Activated CD8-positive, alpha-beta memory T cell treated with anti-CD3 and anti-CD28 coated beads for 36 hours (primary cell): ENCODE data around the gene GUCY1B1. TPM values are rescaled to one million over a fixed set of nuclear protein-coding genes. Genes with fewer than 3 reads are reported as not detected.

ENCODE experiments used
- CTCF ChIA-PET: fragments of 350-600 bp; sonication (Branson Sonifier 250); formaldehyde crosslinking; loops from one replicate; lab custom pipeline; 2021; ENCODE audit warnings: antibody characterized with exemption; lab: Charles Lee
- POLR2A ChIA-PET: fragments of 350-600 bp; sonication (Branson Sonifier 250); formaldehyde crosslinking; loops from one replicate; lab custom pipeline; 2021; ENCODE audit warnings: antibody characterized with exemption; lab: Charles Lee
- total RNA-seq, 2 experiments: library from RNA; stranded (reverse); gene quantifications; one replicate each; pipeline ENCODE4 v1.2.3, GENCODE V29; 2021

The GUCY1B1 gene
- total RNA-seq, 2 experiments from 2014 or later = 0.08 to 0.29 TPM

DNA sequence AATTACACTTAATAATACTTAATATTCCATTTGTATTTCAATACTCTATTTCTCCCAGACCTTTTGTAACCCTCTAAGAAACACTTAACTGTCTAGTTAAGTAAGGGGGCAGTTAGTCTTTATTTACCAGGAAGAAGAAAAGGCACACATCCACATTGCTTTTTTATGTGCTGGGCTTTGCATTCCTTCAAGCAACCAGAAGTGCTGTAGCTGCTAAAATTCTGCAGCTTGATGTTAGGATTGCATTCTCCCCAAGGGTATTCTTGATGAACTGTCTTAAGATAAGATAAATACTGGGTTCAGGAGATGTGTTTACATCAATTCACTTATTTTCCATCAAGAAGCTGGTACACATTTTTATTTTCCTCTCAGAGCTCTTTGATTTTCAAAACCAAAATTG, 83.3 kb downstream of the GUCY1B1 start:
- ChIA-PET POLR2A (no interaction called here), CTCF (no interaction called here)

DNA sequence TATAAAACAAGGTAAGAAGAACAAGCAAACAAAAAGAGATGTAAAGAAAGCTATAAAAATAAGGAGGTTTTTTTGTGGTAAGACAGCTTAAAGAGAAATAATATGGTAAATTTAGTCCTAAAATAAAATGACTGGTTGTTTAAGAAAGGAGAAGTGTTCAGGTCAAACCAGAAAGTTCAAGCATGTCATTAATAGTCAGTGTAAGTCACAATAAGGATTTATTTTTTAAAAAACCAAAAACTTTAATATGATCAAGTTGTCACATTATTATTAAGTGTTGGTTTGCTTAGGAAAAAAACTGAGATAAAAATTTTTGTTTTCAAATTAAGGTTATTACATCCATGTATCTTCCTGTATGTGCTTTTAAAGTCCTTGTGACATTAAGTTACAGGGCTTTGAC, 88.1 kb downstream of the GUCY1B1 start:
- ChIA-PET CTCF (no interaction called here), POLR2A (no interaction called here)

DNA sequence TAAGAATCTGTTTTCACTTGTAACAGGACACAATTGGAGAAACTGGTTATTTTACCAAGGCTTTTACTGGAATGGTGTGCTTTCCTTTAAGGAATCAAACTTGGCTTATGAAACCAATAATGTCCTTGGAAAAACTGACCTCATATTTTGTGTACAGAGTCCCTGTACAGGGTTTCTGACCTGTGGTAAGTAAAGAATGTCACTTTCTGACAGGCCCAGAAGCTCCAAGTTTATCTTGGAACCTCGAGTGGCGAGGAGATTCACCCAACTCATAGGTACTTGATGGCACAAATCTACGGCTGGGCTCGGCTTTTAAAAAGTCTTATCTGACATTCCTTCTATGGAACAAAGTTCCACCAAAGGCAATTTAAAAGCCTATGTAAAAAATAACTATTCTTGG, 90.2 kb downstream of the GUCY1B1 start:
- CTCF ChIA-PET = no interaction called here
- POLR2A ChIA-PET = no interaction called here

GRCh38 chr4:155853189-155853588, 94.4 kb downstream of the GUCY1B1 start:
- POLR2A ChIA-PET = no interaction called here
- CTCF ChIA-PET = no interaction called here

DNA sequence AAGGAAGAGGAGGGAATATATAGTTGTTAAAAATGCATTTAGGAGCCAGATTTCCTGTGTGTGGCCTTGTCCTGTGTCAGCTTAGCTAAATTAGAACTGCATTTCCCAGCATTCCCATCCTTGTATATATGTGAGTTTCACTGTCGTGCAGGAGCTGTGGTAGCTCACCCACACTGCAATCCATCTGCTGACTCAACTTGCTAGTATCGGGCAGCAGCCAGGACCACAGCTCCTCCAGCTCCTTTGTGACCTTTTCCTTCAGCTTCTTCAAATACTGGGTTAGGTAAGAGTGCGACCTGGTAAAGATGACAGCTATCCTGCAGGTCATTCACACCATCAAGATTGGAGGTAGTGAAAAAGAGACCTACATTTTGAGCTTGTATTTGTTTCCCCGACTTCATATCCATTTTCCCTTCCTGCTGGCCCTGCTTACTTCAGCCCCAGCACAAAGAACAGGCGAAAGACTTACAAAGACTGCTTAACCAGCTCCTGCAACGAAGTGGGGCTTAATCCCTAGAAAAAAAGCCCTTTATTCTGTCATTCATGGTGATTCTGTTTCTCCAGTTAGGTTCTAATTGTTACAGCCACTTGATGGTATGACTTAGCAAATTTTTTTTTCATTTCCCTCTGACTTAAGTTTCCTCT, 95.9 kb downstream of the GUCY1B1 start:
- CTCF ChIA-PET = no interaction called here
- POLR2A ChIA-PET = no interaction called here

- ChIA-PET POLR2A (no interaction called here), CTCF (no interaction called here)
These were observed 97.1 kb downstream of the GUCY1B1 start for GRCh38 chr4:155855897-155856296.

Other genes with a start within 250 kb of the GUCY1B1 start
- gene GUCY1A1, start 92.2 kb upstream of the GUCY1B1 start, total RNA-seq = under 1 TPM; 0.11 to 0.13 TPM
- not detected for gene ASIC5, start 107.3 kb downstream of the GUCY1B1 start, total RNA-seq
- not detected for gene TDO2, start 144.7 kb downstream of the GUCY1B1 start, total RNA-seq
- gene CTSO, start 194.8 kb downstream of the GUCY1B1 start, total RNA-seq = 1 to 10 TPM; 2.3 to 3.3 TPM